GM23338 (cell line): ENCODE measurements around the gene ADGRG7. TPM values are rescaled to one million over a fixed set of nuclear protein-coding genes. Genes with fewer than 3 reads are reported as not detected.
A peak's percentile ranks its signal among the peaks of the same experiment; 100 is the strongest.

Source experiments
- ATAC-seq: fragments of 200-7000 bp; cut with Tn5 transposase; 3 replicates; pipeline ENCODE4 v1.9.1; 2020
- DNase-seq: peaks from one replicate; pipeline ENCODE4 v3.0.0-alpha.2; 2015; ENCODE audit warnings: low spot score
- H2AFZ ChIP-seq: fragments of 200-600 bp; sonication (generic); 2 replicates; pipeline ENCODE4 v1.8.0; 2016; ENCODE audit warnings: antibody characterized with exemption, mild to moderate bottlenecking, moderate library complexity
- H3F3A ChIP-seq: fragments of 200-600 bp; sonication (generic); replicated peaks from 2 replicates; pipeline ENCODE4 v1.8.0; 2017; ENCODE audit warnings: antibody characterized with exemption, mixed run types, low read depth
- H3K27ac ChIP-seq: fragments of 200-600 bp; sonication (generic); 2 replicates; pipeline ENCODE4 v1.6.1; 2016; ENCODE audit warnings: low read depth
- H3K27me3 ChIP-seq: fragments of 200-600 bp; sonication (generic); 2 replicates; pipeline ENCODE4 v1.8.0; 2016; ENCODE audit warnings: mild to moderate bottlenecking, mixed run types, moderate library complexity; ENCODE audit not compliant: insufficient read depth
- H3K36me3 ChIP-seq: fragments of 200-600 bp; sonication (generic); 2 replicates; pipeline ENCODE4 v1.8.0; 2016; ENCODE audit warnings: mild to moderate bottlenecking; ENCODE audit not compliant: insufficient read depth
- H3K4me1 ChIP-seq: fragments of 200-600 bp; sonication (generic); 2 replicates; pipeline ENCODE4 v1.8.0; 2016; ENCODE audit warnings: mild to moderate bottlenecking, moderate library complexity; ENCODE audit not compliant: insufficient read depth
- H3K4me2 ChIP-seq: fragments of 200-600 bp; sonication (generic); 2 replicates; pipeline ENCODE4 v1.7.1; 2017; ENCODE audit warnings: mixed run types
- H3K4me3 ChIP-seq: fragments of 200-600 bp; sonication (generic); 2 replicates; pipeline ENCODE4 v1.6.1; 2016; ENCODE audit warnings: mixed run types
- H3K79me2 ChIP-seq: fragments of 200-600 bp; sonication (generic); replicated peaks from 2 replicates; pipeline ENCODE4 v1.8.0; 2017; ENCODE audit warnings: mild to moderate bottlenecking; ENCODE audit not compliant: insufficient read depth
- H3K9me2 ChIP-seq: fragments of 200-600 bp; sonication (generic); 2 replicates; pipeline ENCODE4 v1.8.0; 2017; ENCODE audit not compliant: insufficient read depth
- H4K20me1 ChIP-seq: fragments of 200-600 bp; sonication (generic); replicated peaks from 2 replicates; pipeline ENCODE4 v1.8.0; 2017; ENCODE audit warnings: mild to moderate bottlenecking; ENCODE audit not compliant: insufficient read depth
- H3K27ac Mint-ChIP-seq: 2 replicates; pipeline ENCODE4 v1.8.0; 2020; ENCODE audit warnings: inconsistent platforms, mild to moderate bottlenecking, moderate library complexity, mixed read lengths
- H3K27me3 Mint-ChIP-seq: 3 replicates; pipeline ENCODE4 v1.8.0; 2022; ENCODE audit warnings: low read depth, mild to moderate bottlenecking, moderate library complexity, mixed read lengths, inconsistent platforms; ENCODE audit not compliant: insufficient read depth, poor library complexity
- H3K36me3 Mint-ChIP-seq: 3 replicates; pipeline ENCODE4 v1.8.0; 2021; ENCODE audit warnings: low read depth, mild to moderate bottlenecking, inconsistent platforms, moderate library complexity, mixed read lengths
- H3K4me1 Mint-ChIP-seq: 3 replicates; pipeline ENCODE4 v1.8.0; 2020; ENCODE audit warnings: mild to moderate bottlenecking, inconsistent platforms, mixed read lengths
- H3K4me3 Mint-ChIP-seq: 3 replicates; pipeline ENCODE4 v1.8.0; 2021; ENCODE audit warnings: moderate library complexity, mild to moderate bottlenecking, inconsistent platforms, mixed read lengths
- H3K9me3 Mint-ChIP-seq: 3 replicates; pipeline ENCODE4 v1.8.0; 2020; ENCODE audit warnings: moderate library complexity, mild to moderate bottlenecking, inconsistent platforms, mixed read lengths
- CREB1 ChIP-seq: fragments of 250-450 bp; sonication (Bioruptor Pico); IDR thresholded peaks from 2 replicates; pipeline ENCODE4 v1.5.0; 2020; ENCODE audit warnings: low read depth, mild to moderate bottlenecking, moderate library complexity
- CTCF ChIP-seq, 2 experiments: fragments of 200-600 bp in 1 of 2; sonication (generic) in 1 of 2; conservative IDR thresholded peaks; 2 replicates each; pipeline versions ENCODE4 v1.5.1 to v1.6.1; 2016 to 2017; ENCODE audit warnings: antibody characterized with exemption in 2 of 2, low read depth in 2 of 2, mild to moderate bottlenecking in 2 of 2, moderate library complexity in 1 of 2
- ETS1 ChIP-seq: IDR thresholded peaks from 2 replicates; pipeline ENCODE4 v1.6.1; 2016; ENCODE audit warnings: antibody characterized with exemption
- EZH2 ChIP-seq: fragments of 200-600 bp; sonication (generic); IDR thresholded peaks from one replicate; pipeline ENCODE4 v1.8.0; 2017; ENCODE audit warnings: antibody characterized with exemption, mild to moderate bottlenecking, low read depth; ENCODE audit not compliant: unreplicated experiment
- EZH2phosphoT487 ChIP-seq: fragments of 200-600 bp; sonication (generic); IDR thresholded peaks from one replicate; pipeline ENCODE4 v1.8.1; 2018; ENCODE audit warnings: antibody characterized with exemption; ENCODE audit not compliant: unreplicated experiment
- JUNB ChIP-seq: IDR thresholded peaks from one replicate; pipeline ENCODE4 v1.6.1; 2016; ENCODE audit warnings: antibody characterized with exemption; ENCODE audit not compliant: unreplicated experiment
- NANOG ChIP-seq: IDR thresholded peaks from 2 replicates; pipeline ENCODE4 v1.6.1; 2016; ENCODE audit warnings: antibody characterized with exemption, borderline replicate concordance
- POLR2AphosphoS5 ChIP-seq: IDR thresholded peaks from 2 replicates; pipeline ENCODE4 v1.6.1; 2016; ENCODE audit warnings: antibody characterized with exemption, low read depth
- REST ChIP-seq: IDR thresholded peaks from one replicate; pipeline ENCODE4 v1.6.1; 2018; ENCODE audit warnings: antibody characterized with exemption; ENCODE audit not compliant: unreplicated experiment
- STAT1 ChIP-seq: IDR thresholded peaks from one replicate; pipeline ENCODE4 v1.6.1; 2016; ENCODE audit warnings: antibody characterized with exemption; ENCODE audit not compliant: unreplicated experiment
- ZNF114 ChIP-seq: fragments of 250-450 bp; sonication (Bioruptor Pico); IDR thresholded peaks from 2 replicates; pipeline ENCODE4 v1.5.0; 2020; ENCODE audit warnings: mild to moderate bottlenecking, moderate library complexity
- ZNF331 ChIP-seq: fragments of 250-450 bp; sonication (Bioruptor Pico); IDR thresholded peaks from 2 replicates; pipeline ENCODE4 v1.5.0; 2020; ENCODE audit warnings: low read depth, mild to moderate bottlenecking, moderate library complexity
- ZNF462 ChIP-seq: fragments of 250-450 bp; sonication (Bioruptor Pico); IDR thresholded peaks from 2 replicates; pipeline ENCODE4 v1.5.0; 2020; ENCODE audit warnings: mild to moderate bottlenecking, moderate library complexity
- polyA plus RNA-seq: library from polyadenylated mRNA; unstranded; fragments of >200 nt; fragmentation: Nextera tagmentation; extraction: Ambion mirVana; gene quantifications from 2 replicates; pipeline ENCODE4 v1.2.1, GENCODE V29; 2016
- total RNA-seq: library from RNA; depleted of rRNA; stranded (reverse); fragments of >200 nt; shearing (Covaris generic); gene quantifications from 2 replicates; pipeline ENCODE4 v1.2.3, GENCODE V29; 2014

Gene ADGRG7
- total and polyA plus RNA-seq, 2 experiments from 2014 or later = not detected

GRCh38 chr3:100605358-100605757, 4.0 kb upstream of the ADGRG7 start:
- Mint-ChIP-seq H3K4me1 (peaks cover 23% of the 10 kb centered on the region), H3K36me3 (0 out of 3 replicates have a peak, but pooled peaks cover 2% of the 10 kb centered on the region), H3K27me3 (peaks cover 4% of the 10 kb centered on the region), H3K4me3 (no peak overlapping the region), H3K9me3 (peaks cover 5% of the 10 kb centered on the region), H3K27ac (no peak overlapping the region)
- no peaks in the 10 kb centered on the region for H4K20me1 ChIP-seq
- H3K27ac ChIP-seq = no peak overlapping the region
- no peaks in the 10 kb centered on the region for H3F3A ChIP-seq
- H3K4me1 ChIP-seq = peaks cover 8% of the 10 kb centered on the region; the same call in 1 of the 2 replicates
- DNase-seq (no peak), ATAC-seq (no peak)
- no peak overlapping the region for H3K4me2 ChIP-seq
- no peaks in the 10 kb centered on the region for H3K27me3 ChIP-seq
- no peak overlapping the region for H3K4me3 ChIP-seq
- no peaks in the 10 kb centered on the region for H3K79me2 ChIP-seq
- TF ChIP-seq JUNB = no peak
- TF ChIP-seq EZH2 = no peak
- TF ChIP-seq ZNF462 (CRISPR knock-in tag) = no peak
- no peak for TF ChIP-seq EZH2phosphoT487
- no peak for TF ChIP-seq ZNF114 (CRISPR knock-in tag)
- TF ChIP-seq CREB1 (CRISPR knock-in tag) = no peak
- TF ChIP-seq ETS1 = no peak
- TF ChIP-seq NANOG = no peak
- no peak for TF ChIP-seq POLR2AphosphoS5
- TF ChIP-seq REST = no peak
- no peak for TF ChIP-seq ZNF331 (CRISPR knock-in tag)
- no peak for TF ChIP-seq CTCF (conservative IDR thresholded peaks at IDR 0.05; ENCODE audit: low read depth in 2 of 2)
- TF ChIP-seq STAT1 = no peak
- 0 out of 2 replicates have a peak, but pooled peaks cover 6% of the 10 kb centered on the region for H3K9me2 ChIP-seq
- H3K36me3 ChIP-seq = no peaks in the 10 kb centered on the region
- peak overlapping the region; percentile 87 for H2AFZ ChIP-seq
